GM23338 (cell line): ENCODE measurements around the gene TBC1D17. TPM values are rescaled to one million over a fixed set of nuclear protein-coding genes. Genes with fewer than 3 reads are reported as not detected.

Experiments used
- ATAC-seq: fragments of 200-7000 bp; cut with Tn5 transposase; 3 replicates; pipeline ENCODE4 v1.9.1; 2020
- DNase-seq: peaks from one replicate; pipeline ENCODE4 v3.0.0-alpha.2; 2015; ENCODE audit warnings: low spot score
- H2AFZ ChIP-seq: fragments of 200-600 bp; sonication (generic); 2 replicates; pipeline ENCODE4 v1.8.0; 2016; ENCODE audit warnings: antibody characterized with exemption, mild to moderate bottlenecking, moderate library complexity
- H3F3A ChIP-seq: fragments of 200-600 bp; sonication (generic); replicated peaks from 2 replicates; pipeline ENCODE4 v1.8.0; 2017; ENCODE audit warnings: antibody characterized with exemption, mixed run types, low read depth
- H3K27ac ChIP-seq: fragments of 200-600 bp; sonication (generic); 2 replicates; pipeline ENCODE4 v1.6.1; 2016; ENCODE audit warnings: low read depth
- H3K27me3 ChIP-seq: fragments of 200-600 bp; sonication (generic); 2 replicates; pipeline ENCODE4 v1.8.0; 2016; ENCODE audit warnings: mild to moderate bottlenecking, mixed run types, moderate library complexity; ENCODE audit not compliant: insufficient read depth
- H3K36me3 ChIP-seq: fragments of 200-600 bp; sonication (generic); 2 replicates; pipeline ENCODE4 v1.8.0; 2016; ENCODE audit warnings: mild to moderate bottlenecking; ENCODE audit not compliant: insufficient read depth
- H3K4me1 ChIP-seq: fragments of 200-600 bp; sonication (generic); 2 replicates; pipeline ENCODE4 v1.8.0; 2016; ENCODE audit warnings: mild to moderate bottlenecking, moderate library complexity; ENCODE audit not compliant: insufficient read depth
- H3K4me2 ChIP-seq: fragments of 200-600 bp; sonication (generic); 2 replicates; pipeline ENCODE4 v1.7.1; 2017; ENCODE audit warnings: mixed run types
- H3K4me3 ChIP-seq: fragments of 200-600 bp; sonication (generic); 2 replicates; pipeline ENCODE4 v1.6.1; 2016; ENCODE audit warnings: mixed run types
- H3K79me2 ChIP-seq: fragments of 200-600 bp; sonication (generic); replicated peaks from 2 replicates; pipeline ENCODE4 v1.8.0; 2017; ENCODE audit warnings: mild to moderate bottlenecking; ENCODE audit not compliant: insufficient read depth
- H3K9me2 ChIP-seq: fragments of 200-600 bp; sonication (generic); 2 replicates; pipeline ENCODE4 v1.8.0; 2017; ENCODE audit not compliant: insufficient read depth
- H4K20me1 ChIP-seq: fragments of 200-600 bp; sonication (generic); replicated peaks from 2 replicates; pipeline ENCODE4 v1.8.0; 2017; ENCODE audit warnings: mild to moderate bottlenecking; ENCODE audit not compliant: insufficient read depth
- H3K27ac Mint-ChIP-seq: 2 replicates; pipeline ENCODE4 v1.8.0; 2020; ENCODE audit warnings: inconsistent platforms, mild to moderate bottlenecking, moderate library complexity, mixed read lengths
- H3K27me3 Mint-ChIP-seq: 3 replicates; pipeline ENCODE4 v1.8.0; 2022; ENCODE audit warnings: low read depth, mild to moderate bottlenecking, moderate library complexity, mixed read lengths, inconsistent platforms; ENCODE audit not compliant: insufficient read depth, poor library complexity
- H3K36me3 Mint-ChIP-seq: 3 replicates; pipeline ENCODE4 v1.8.0; 2021; ENCODE audit warnings: low read depth, mild to moderate bottlenecking, inconsistent platforms, moderate library complexity, mixed read lengths
- H3K4me1 Mint-ChIP-seq: 3 replicates; pipeline ENCODE4 v1.8.0; 2020; ENCODE audit warnings: mild to moderate bottlenecking, inconsistent platforms, mixed read lengths
- H3K4me3 Mint-ChIP-seq: 3 replicates; pipeline ENCODE4 v1.8.0; 2021; ENCODE audit warnings: moderate library complexity, mild to moderate bottlenecking, inconsistent platforms, mixed read lengths
- H3K9me3 Mint-ChIP-seq: 3 replicates; pipeline ENCODE4 v1.8.0; 2020; ENCODE audit warnings: moderate library complexity, mild to moderate bottlenecking, inconsistent platforms, mixed read lengths
- CREB1 ChIP-seq: fragments of 250-450 bp; sonication (Bioruptor Pico); IDR thresholded peaks from 2 replicates; pipeline ENCODE4 v1.5.0; 2020; ENCODE audit warnings: low read depth, mild to moderate bottlenecking, moderate library complexity
- EZH2 ChIP-seq: fragments of 200-600 bp; sonication (generic); IDR thresholded peaks from one replicate; pipeline ENCODE4 v1.8.0; 2017; ENCODE audit warnings: antibody characterized with exemption, mild to moderate bottlenecking, low read depth; ENCODE audit not compliant: unreplicated experiment
- EZH2phosphoT487 ChIP-seq: fragments of 200-600 bp; sonication (generic); IDR thresholded peaks from one replicate; pipeline ENCODE4 v1.8.1; 2018; ENCODE audit warnings: antibody characterized with exemption; ENCODE audit not compliant: unreplicated experiment
- POLR2AphosphoS5 ChIP-seq: IDR thresholded peaks from 2 replicates; pipeline ENCODE4 v1.6.1; 2016; ENCODE audit warnings: antibody characterized with exemption, low read depth
- ZNF114 ChIP-seq: fragments of 250-450 bp; sonication (Bioruptor Pico); IDR thresholded peaks from 2 replicates; pipeline ENCODE4 v1.5.0; 2020; ENCODE audit warnings: mild to moderate bottlenecking, moderate library complexity
- ZNF331 ChIP-seq: fragments of 250-450 bp; sonication (Bioruptor Pico); IDR thresholded peaks from 2 replicates; pipeline ENCODE4 v1.5.0; 2020; ENCODE audit warnings: low read depth, mild to moderate bottlenecking, moderate library complexity
- ZNF462 ChIP-seq: fragments of 250-450 bp; sonication (Bioruptor Pico); IDR thresholded peaks from 2 replicates; pipeline ENCODE4 v1.5.0; 2020; ENCODE audit warnings: mild to moderate bottlenecking, moderate library complexity
- polyA plus RNA-seq: library from polyadenylated mRNA; unstranded; fragments of >200 nt; fragmentation: Nextera tagmentation; extraction: Ambion mirVana; gene quantifications from 2 replicates; pipeline ENCODE4 v1.2.1, GENCODE V29; 2016
- total RNA-seq: library from RNA; depleted of rRNA; stranded (reverse); fragments of >200 nt; shearing (Covaris generic); gene quantifications from 2 replicates; pipeline ENCODE4 v1.2.3, GENCODE V29; 2014
- TF ChIP-seq, protein P1 (sequence below): IDR thresholded peaks from 2 replicates; pipeline ENCODE4 v1.6.1; 2016; ENCODE audit warnings: antibody characterized with exemption

The TBC1D17 gene
- total and polyA plus RNA-seq, 2 experiments from 2014 or later, result 19.3 to 43.1 TPM

DNA sequence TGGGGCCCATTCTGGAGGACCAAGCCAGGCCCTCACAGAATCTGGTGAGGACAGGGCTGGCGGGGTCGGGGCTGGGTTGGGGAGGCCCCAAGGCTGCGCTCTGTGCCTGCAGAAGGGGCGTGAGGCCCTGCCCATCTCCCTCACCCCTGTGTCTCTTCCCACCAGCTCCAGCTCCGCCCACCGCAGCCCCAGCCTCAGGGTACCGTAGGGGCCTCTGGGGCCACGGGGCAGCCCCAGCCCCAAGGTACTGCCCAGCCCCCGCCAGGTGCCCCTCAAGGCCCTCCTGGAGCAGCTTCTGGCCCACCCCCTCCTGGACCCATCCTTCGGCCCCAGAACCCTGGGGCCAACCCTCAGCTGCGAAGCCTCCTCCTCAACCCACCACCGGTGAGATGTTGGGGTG is 41.9 kb upstream of the TBC1D17 start:
- Histone ChIP-seq H3K27ac (no peak overlapping the region), H3F3A (0 out of 2 replicates have a peak, but pooled peaks cover under 1% of the 10 kb centered on the region), H3K27me3 (no peaks in the 10 kb centered on the region), H3K79me2 (no peaks in the 10 kb centered on the region), H3K4me3 (no peak overlapping the region), H3K4me1 (no peaks in the 10 kb centered on the region), H4K20me1 (no peaks in the 10 kb centered on the region; the same call in 1 of the 2 replicates), H3K36me3 (no peaks in the 10 kb centered on the region), H3K4me2 (no peak overlapping the region), H2AFZ (no peak overlapping the region), H3K9me2 (no peaks in the 10 kb centered on the region)
- Mint-ChIP-seq H3K9me3 (no peaks in the 10 kb centered on the region; the same call in 2 of the 3 replicates), H3K27me3 (peaks cover 17% of the 10 kb centered on the region), H3K4me1 (peaks cover 4% of the 10 kb centered on the region), H3K27ac (no peak overlapping the region), H3K36me3 (peaks cover 58% of the 10 kb centered on the region), H3K4me3 (no peak overlapping the region)
- TF ChIP-seq EZH2phosphoT487, result no peak
- no peak for TF ChIP-seq EZH2
- no peak for TF ChIP-seq ZNF114
- no peak for TF ChIP-seq CREB1 (CRISPR knock-in tag)
- ATAC-seq (no peak), DNase-seq (no peak)

- no peak overlapping the region for H2AFZ ChIP-seq
- H3K27me3 ChIP-seq, result no peaks in the 10 kb centered on the region
- DNase-seq (no peak), ATAC-seq (peak; percentile 41; the same call in 2 of the 3 replicates)
- H4K20me1 ChIP-seq, result no peaks in the 10 kb centered on the region; the same call in 1 of the 2 replicates
- no peaks in the 10 kb centered on the region for H3K79me2 ChIP-seq
- no peak overlapping the region for H3K4me3 Mint-ChIP-seq
- no peaks in the 10 kb centered on the region; the same call in 2 of the 3 replicates for H3K9me3 Mint-ChIP-seq
- no peaks in the 10 kb centered on the region for H3K4me1 ChIP-seq
- H3K4me1 Mint-ChIP-seq, result peaks cover 6% of the 10 kb centered on the region
- H3K36me3 ChIP-seq, result no peaks in the 10 kb centered on the region
- H3K27ac ChIP-seq, result no peak overlapping the region
- 0 out of 2 replicates have a peak, but pooled peaks cover 3% of the 10 kb centered on the region for H3F3A ChIP-seq
- peaks cover 58% of the 10 kb centered on the region for H3K36me3 Mint-ChIP-seq
- no peak overlapping the region for H3K27ac Mint-ChIP-seq
- TF ChIP-seq, protein P1, sequence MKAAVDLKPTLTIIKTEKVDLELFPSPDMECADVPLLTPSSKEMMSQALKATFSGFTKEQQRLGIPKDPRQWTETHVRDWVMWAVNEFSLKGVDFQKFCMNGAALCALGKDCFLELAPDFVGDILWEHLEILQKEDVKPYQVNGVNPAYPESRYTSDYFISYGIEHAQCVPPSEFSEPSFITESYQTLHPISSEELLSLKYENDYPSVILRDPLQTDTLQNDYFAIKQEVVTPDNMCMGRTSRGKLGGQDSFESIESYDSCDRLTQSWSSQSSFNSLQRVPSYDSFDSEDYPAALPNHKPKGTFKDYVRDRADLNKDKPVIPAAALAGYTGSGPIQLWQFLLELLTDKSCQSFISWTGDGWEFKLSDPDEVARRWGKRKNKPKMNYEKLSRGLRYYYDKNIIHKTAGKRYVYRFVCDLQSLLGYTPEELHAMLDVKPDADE, result 0 out of 2 replicates have a peak, but pooled peaks have one; percentile 40
- TF ChIP-seq ZNF331 (CRISPR knock-in tag), result no peak
- H3K27me3 Mint-ChIP-seq, result peaks cover 19% of the 10 kb centered on the region
- H3K9me2 ChIP-seq, result no peaks in the 10 kb centered on the region
- H3K4me2 ChIP-seq, result no peak overlapping the region
- no peak overlapping the region for H3K4me3 ChIP-seq
These were observed 41.1 kb upstream of the TBC1D17 start for GRCh38 chr19:49836176-49837008.

GRCh38 chr19:49837009-49837310 is 40.5 kb upstream of the TBC1D17 start:
- Histone ChIP-seq H3K9me2 (no peaks in the 10 kb centered on the region), H2AFZ (no peak overlapping the region), H3K4me2 (no peak overlapping the region), H3K4me1 (no peaks in the 10 kb centered on the region), H3K4me3 (no peak overlapping the region), H4K20me1 (peaks cover 3% of the 10 kb centered on the region; the same call in 1 of the 2 replicates), H3K36me3 (no peaks in the 10 kb centered on the region), H3K79me2 (no peaks in the 10 kb centered on the region), H3K27me3 (no peaks in the 10 kb centered on the region), H3F3A (0 out of 2 replicates have a peak, but pooled peaks cover 3% of the 10 kb centered on the region), H3K27ac (no peak overlapping the region)
- Mint-ChIP-seq H3K36me3 (peaks cover 54% of the 10 kb centered on the region), H3K27ac (no peak overlapping the region), H3K27me3 (peaks cover 19% of the 10 kb centered on the region), H3K4me1 (peaks cover 6% of the 10 kb centered on the region), H3K4me3 (no peak overlapping the region), H3K9me3 (no peaks in the 10 kb centered on the region; the same call in 2 of the 3 replicates)
- no peak for TF ChIP-seq ZNF462 (CRISPR knock-in tag)
- no peak for TF ChIP-seq POLR2AphosphoS5
- no peak for ATAC-seq
- no peak for DNase-seq
